OCI-LY1 (cell line): ENCODE results near the gene NEURL1B.

Experiments
- H2AFZ ChIP-seq: fragments of 200-600 bp; sonication (generic), shearing (Covaris generic); 2 replicates; pipeline ENCODE4 v1.6.0; 2014; ENCODE audit warnings: antibody characterized with exemption, mild to moderate bottlenecking, low read length
- H3F3A ChIP-seq: fragments of 200-600 bp; sonication (generic), shearing (Covaris generic); 2 replicates; pipeline ENCODE4 v1.6.0; 2014; ENCODE audit warnings: mild to moderate bottlenecking, antibody characterized with exemption, low read length, moderate library complexity; ENCODE audit not compliant: insufficient read depth
- H3K27ac ChIP-seq: fragments of 200-600 bp; sonication (generic); 2 replicates; pipeline ENCODE4 v1.5.1; 2014; ENCODE audit warnings: low read length, mixed run types, mild to moderate bottlenecking, low read depth; ENCODE audit not compliant: poor library complexity, severe bottlenecking
- H3K27me3 ChIP-seq: fragments of 200-600 bp; sonication (generic); 2 replicates; pipeline ENCODE4 v1.6.0; 2014; ENCODE audit warnings: antibody characterized with exemption, mild to moderate bottlenecking, low read length, moderate library complexity; ENCODE audit not compliant: insufficient read depth
- H3K36me3 ChIP-seq: fragments of 200-600 bp; sonication (generic); 2 replicates; pipeline ENCODE4 v1.6.1; 2014; ENCODE audit warnings: mild to moderate bottlenecking, antibody characterized with exemption, low read length, moderate library complexity, mixed read lengths; ENCODE audit not compliant: insufficient read depth
- H3K4me1 ChIP-seq: fragments of 200-600 bp; sonication (generic); 2 replicates; pipeline ENCODE4 v1.5.1; 2014; ENCODE audit warnings: mild to moderate bottlenecking, low read length, moderate library complexity; ENCODE audit not compliant: insufficient read depth, severe bottlenecking
- H3K4me2 ChIP-seq: fragments of 200-600 bp; sonication (generic), shearing (Covaris generic); 2 replicates; pipeline ENCODE4 v1.6.1; 2014; ENCODE audit warnings: low read length
- H3K4me3 ChIP-seq: fragments of 200-600 bp; sonication (generic); 2 replicates; pipeline ENCODE4 v1.5.1; 2014; ENCODE audit warnings: low read length, low read depth, mild to moderate bottlenecking, mixed read lengths; ENCODE audit not compliant: poor library complexity, severe bottlenecking
- H3K79me2 ChIP-seq: fragments of 200-600 bp; shearing (Covaris generic); 2 replicates; pipeline ENCODE4 v1.6.1; 2016; ENCODE audit warnings: mixed run types, low read length, mixed read lengths; ENCODE audit not compliant: insufficient read depth
- H3K9ac ChIP-seq: fragments of 200-600 bp; sonication (generic), shearing (Covaris generic); 2 replicates; pipeline ENCODE4 v1.6.1; 2014; ENCODE audit warnings: mild to moderate bottlenecking, low read length, mixed read lengths
- H3K9me2 ChIP-seq: fragments of 200-600 bp; sonication (generic), shearing (Covaris generic); 2 replicates; pipeline ENCODE4 v1.6.1; 2014; ENCODE audit warnings: low read depth, mild to moderate bottlenecking, low read length, mixed read lengths
- H3K9me3 ChIP-seq: fragments of 200-600 bp; shearing (Covaris generic); 2 replicates; pipeline ENCODE4 v1.6.1; 2014; ENCODE audit warnings: low read length, mixed read lengths
- H4K20me1 ChIP-seq: fragments of 200-600 bp; sonication (generic), shearing (Covaris generic); 2 replicates; pipeline ENCODE4 v1.6.0; 2016; ENCODE audit warnings: mild to moderate bottlenecking, low read length; ENCODE audit not compliant: insufficient read depth
- EZH2 ChIP-seq: fragments of 200-600 bp; sonication (generic), shearing (Covaris generic); IDR thresholded peaks from 2 replicates; pipeline ENCODE4 v1.8.0; 2017; ENCODE audit warnings: borderline replicate concordance, mixed run types, mild to moderate bottlenecking, antibody characterized with exemption, low read length, moderate library complexity, mixed read lengths
- TF ChIP-seq, protein P1 (sequence below): fragments of 200-600 bp; sonication (generic), shearing (Covaris generic); IDR thresholded peaks from 2 replicates; pipeline ENCODE4 v1.5.1; 2017; ENCODE audit warnings: mild to moderate bottlenecking, antibody characterized with exemption, low read length, moderate library complexity, mixed read lengths

NEURL1B gene

DNA sequence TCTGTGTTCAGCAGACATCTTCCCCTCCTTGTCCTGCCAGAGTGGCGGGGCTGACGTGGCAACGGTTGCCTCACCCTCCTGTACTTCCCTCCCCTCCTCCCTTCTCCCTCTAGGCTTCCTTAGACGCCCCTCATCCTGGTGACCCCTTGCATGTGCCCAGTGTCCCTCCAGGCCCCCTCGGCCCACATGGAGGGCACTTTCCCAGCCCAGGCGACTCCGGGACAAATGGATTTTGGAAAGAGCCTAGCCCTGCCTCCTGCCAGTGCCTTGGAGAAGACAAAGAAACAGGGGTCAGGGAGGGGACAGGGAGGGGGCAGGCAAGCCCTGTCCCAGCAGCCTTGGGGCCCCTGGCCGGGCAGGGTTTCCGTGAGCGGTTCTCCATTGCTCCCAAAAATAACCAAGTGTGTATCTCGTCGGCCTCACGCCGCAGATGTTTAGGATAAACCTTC, 38.3 kb upstream of the NEURL1B start:
- H3K79me2 ChIP-seq: no peaks in the 10 kb centered on the region
- H3K27ac ChIP-seq: no peak overlapping the region
- no peaks in the 10 kb centered on the region for H3F3A ChIP-seq
- H3K4me3 ChIP-seq: no peak overlapping the region
- H3K4me2 ChIP-seq: no peak overlapping the region
- H3K36me3 ChIP-seq: no peaks in the 10 kb centered on the region
- no peaks in the 10 kb centered on the region for H3K9me3 ChIP-seq
- no peak overlapping the region for H2AFZ ChIP-seq
- H3K27me3 ChIP-seq: no peaks in the 10 kb centered on the region; the same call in 1 of the 2 replicates
- H3K4me1 ChIP-seq: no peaks in the 10 kb centered on the region
- no peaks in the 10 kb centered on the region for H4K20me1 ChIP-seq
- no peaks in the 10 kb centered on the region for H3K9me2 ChIP-seq
- H3K9ac ChIP-seq: no peak overlapping the region
- TF ChIP-seq EZH2: no peak
- TF ChIP-seq, protein P1, sequence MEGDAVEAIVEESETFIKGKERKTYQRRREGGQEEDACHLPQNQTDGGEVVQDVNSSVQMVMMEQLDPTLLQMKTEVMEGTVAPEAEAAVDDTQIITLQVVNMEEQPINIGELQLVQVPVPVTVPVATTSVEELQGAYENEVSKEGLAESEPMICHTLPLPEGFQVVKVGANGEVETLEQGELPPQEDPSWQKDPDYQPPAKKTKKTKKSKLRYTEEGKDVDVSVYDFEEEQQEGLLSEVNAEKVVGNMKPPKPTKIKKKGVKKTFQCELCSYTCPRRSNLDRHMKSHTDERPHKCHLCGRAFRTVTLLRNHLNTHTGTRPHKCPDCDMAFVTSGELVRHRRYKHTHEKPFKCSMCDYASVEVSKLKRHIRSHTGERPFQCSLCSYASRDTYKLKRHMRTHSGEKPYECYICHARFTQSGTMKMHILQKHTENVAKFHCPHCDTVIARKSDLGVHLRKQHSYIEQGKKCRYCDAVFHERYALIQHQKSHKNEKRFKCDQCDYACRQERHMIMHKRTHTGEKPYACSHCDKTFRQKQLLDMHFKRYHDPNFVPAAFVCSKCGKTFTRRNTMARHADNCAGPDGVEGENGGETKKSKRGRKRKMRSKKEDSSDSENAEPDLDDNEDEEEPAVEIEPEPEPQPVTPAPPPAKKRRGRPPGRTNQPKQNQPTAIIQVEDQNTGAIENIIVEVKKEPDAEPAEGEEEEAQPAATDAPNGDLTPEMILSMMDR: no peak

DNA sequence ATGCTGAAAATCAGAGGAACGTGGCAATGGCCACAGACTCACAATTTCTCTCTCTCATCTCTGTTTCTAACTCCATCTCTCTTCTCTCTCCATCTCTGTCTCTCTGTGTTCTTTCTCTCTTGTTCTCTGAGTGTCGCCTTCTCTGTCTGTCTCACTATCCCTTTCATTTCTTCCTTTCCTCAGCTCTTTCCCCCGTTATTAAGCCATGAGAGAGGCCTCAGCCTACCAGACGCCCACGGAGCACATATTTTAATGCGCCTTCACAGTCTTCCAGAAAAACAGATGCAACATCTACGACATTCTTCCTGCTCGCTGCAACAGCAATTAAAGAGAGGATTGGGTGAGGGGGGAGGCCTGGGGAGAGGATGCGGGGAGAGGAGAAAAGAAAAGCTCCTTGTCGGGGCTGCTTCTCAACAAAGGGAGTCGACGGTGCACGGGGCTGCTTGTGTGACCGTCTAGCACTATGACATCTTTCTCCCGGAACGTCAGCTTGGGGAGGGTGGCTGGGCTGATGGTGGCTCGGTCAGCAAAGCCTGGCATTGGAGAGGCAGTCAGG, 37.7 kb upstream of the NEURL1B start:
- Histone ChIP-seq H3K4me1 (no peaks in the 10 kb centered on the region), H3K36me3 (no peaks in the 10 kb centered on the region), H3K4me2 (no peak overlapping the region), H2AFZ (no peak overlapping the region), H3K9me3 (no peaks in the 10 kb centered on the region), H3K9me2 (no peaks in the 10 kb centered on the region), H3K4me3 (no peak overlapping the region), H4K20me1 (no peaks in the 10 kb centered on the region), H3K27ac (no peak overlapping the region), H3F3A (no peaks in the 10 kb centered on the region), H3K79me2 (no peaks in the 10 kb centered on the region), H3K27me3 (no peaks in the 10 kb centered on the region; the same call in 1 of the 2 replicates), H3K9ac (no peak overlapping the region)
- no peak for TF ChIP-seq EZH2
- TF ChIP-seq, protein P1: no peak

DNA sequence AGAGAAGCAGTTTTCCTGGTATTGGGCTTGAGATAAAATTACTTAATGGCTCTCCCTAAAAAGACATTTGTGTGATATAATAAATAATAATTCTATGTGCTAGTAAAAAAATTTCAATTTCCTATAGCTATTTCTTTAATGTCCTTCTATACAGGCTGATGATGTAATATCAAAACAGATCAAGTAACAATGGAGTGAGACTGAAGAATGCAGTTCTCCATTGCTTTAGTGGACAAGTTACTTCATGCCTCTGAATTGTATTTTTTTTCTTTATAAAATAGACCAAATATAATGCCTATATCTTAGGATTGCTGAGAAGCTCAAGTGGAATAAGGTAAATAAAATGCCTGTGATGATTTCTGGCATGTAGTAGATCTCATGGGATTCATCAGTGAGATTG, 35.6 kb upstream of the NEURL1B start:
- H3F3A ChIP-seq: no peaks in the 10 kb centered on the region
- H3K27ac ChIP-seq: no peak overlapping the region
- no peaks in the 10 kb centered on the region for H3K9me2 ChIP-seq
- no peak overlapping the region for H3K4me3 ChIP-seq
- H3K4me2 ChIP-seq: no peak overlapping the region
- no peaks in the 10 kb centered on the region for H3K9me3 ChIP-seq
- no peaks in the 10 kb centered on the region for H3K36me3 ChIP-seq
- no peaks in the 10 kb centered on the region for H4K20me1 ChIP-seq
- H3K4me1 ChIP-seq: no peaks in the 10 kb centered on the region
- no peak overlapping the region for H3K9ac ChIP-seq
- TF ChIP-seq, protein P1: no peak
- TF ChIP-seq EZH2: no peak
- H3K27me3 ChIP-seq: no peaks in the 10 kb centered on the region; the same call in 1 of the 2 replicates
- H2AFZ ChIP-seq: no peak overlapping the region
- no peaks in the 10 kb centered on the region for H3K79me2 ChIP-seq
